Measurements from ENCODE around the gene DNAJC13.
A peak's percentile ranks its signal among the peaks of the same experiment; 100 is the strongest.

DNAJC13 gene

GRCh38 chr3:132405609-132406299, 11.5 kb upstream of the DNAJC13 start:
- DNase-seq: no peak

DNA sequence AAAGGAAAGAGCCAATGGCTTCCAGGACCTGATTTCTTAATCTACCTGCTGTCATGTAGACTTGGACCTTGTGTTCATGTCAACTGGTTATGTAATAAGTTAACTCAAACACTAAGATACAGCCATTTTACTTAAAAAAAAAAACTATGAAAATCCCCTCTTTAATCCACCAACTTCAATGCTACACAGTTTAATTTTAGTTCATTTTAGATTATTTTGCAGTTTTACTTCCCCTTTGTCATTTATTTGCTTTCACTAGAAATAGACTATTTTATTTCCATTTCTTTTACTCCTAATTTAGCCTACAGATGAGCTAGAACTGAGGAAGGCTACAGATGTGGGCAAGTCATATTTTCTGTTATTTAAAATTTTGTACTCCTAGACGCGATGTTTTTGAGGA, 10.7 kb upstream of the DNAJC13 start:
- DNase-seq: no peak

DNA sequence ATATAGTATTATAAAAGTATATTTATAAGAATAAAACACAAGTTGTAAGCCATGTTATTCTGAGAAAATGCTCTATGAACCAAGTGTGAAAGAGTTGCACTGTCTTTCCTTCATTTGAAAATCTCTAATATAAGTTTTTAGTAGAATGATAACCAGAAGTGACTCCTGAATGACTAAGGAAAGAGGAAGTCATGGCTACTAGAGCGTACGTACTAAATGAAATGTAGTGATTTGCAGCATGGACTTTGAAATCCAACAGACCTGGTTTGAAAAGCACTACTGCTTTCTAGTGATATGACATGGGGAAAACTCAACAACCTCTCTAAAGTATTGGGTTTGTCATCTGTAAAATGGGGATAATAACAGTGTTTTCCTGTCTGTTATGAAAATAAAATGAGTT, 10.3 kb upstream of the DNAJC13 start:
- no peak for DNase-seq

DNA sequence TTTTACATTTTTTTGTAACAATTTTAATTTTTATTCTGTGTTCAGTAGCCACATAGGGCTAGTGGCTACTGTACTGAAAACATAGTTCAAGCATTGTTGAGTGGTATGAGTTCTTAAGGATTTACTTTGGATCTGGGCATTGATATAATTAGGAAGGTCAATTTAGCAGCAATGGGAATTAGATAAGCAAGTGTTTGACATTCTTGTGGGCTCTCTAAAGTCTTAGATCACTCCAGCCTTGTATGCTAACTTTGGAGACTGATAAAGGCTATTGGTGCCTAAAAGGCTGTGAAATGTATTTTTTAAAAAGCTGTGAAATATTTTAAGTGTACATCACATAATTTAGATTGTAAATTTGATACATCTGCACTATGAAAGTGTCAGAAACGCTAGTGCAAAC, 2.5 kb upstream of the DNAJC13 start:
- no peak for DNase-seq

DNA sequence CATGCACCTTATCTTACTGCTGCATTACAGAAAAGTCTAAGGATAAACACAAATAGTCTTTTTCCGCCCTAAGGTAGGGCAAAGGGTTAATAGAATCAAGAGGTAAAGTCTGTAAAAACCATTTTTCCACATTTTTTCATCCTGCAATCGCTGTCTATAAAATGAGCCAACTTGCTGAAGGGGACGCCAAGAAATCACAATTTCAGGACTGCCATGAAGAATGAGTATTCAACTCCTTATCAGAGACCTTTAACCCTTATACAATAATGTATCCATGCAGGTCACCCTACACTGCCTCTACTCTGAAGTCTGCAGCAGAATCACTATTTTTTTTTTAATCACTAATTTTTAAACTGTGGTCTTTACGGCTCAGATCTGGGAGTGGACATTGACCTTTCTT, 1.1 kb upstream of the DNAJC13 start:
- no peak for DNase-seq

DNA sequence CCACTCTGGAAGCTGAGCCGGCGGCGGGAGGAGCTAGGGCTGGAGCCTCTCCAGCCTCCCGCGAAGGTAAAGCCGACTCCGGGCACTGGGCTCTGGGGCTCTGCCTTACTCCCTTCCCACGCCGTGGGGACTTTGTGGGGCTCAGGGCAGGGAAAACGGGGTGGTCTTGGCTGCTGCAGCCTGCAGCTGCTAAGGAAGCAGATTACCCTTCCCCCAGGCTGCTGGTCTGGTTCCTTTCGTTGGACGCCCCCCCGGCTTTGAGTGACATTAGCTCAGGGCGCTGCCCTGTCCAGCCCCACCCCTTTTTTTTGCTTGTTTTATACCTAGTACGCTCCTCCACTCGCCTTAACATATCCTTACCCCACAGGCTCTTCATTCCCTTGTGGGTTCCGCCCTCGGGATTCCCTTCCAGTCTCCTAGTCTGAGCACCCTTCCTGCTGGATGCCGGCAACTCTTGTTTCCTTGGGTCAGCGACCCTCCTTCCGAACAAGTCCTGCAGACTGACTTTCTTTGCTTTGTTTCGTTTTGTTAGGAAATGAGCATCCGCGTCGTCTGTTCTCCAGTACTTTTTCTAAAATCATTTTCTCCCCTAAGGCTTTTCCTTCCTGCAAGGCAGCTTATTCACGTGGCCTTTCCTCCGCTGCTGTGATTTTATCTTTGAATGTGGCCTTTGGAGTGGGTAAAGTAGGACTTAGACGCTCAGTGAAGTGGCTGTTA, 551 bp downstream of the DNAJC13 start:
- peak; percentile 62 for DNase-seq

DNA sequence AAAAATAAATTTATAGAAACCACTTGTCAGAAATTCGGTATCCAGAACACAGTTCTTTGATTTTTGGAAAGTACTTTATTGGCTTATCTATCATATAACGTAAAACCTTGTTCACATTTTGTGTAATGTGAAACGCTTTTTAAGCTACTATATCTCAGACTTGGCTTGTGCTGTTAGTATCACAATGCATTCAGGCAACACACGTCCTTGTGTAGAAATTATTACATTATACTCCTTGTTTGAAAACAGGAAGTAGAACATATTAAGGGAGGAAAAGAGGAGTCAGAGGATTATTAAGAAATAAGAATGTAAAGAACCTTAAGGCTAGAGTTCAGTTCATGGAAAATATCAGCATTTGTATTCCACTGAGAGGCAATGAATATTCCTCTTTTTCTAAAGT, 1.6 kb downstream of the DNAJC13 start:
- no peak for DNase-seq

GRCh38 chr3:132421832-132422231, 4.5 kb downstream of the DNAJC13 start:
- DNase-seq: no peak

- no peak for DNase-seq
Observed at GRCh38 chr3:132422531-132422930, 5.2 kb downstream of the DNAJC13 start.

GRCh38 chr3:132432639-132433038, 15.3 kb downstream of the DNAJC13 start:
- peak; percentile 54 for DNase-seq

GRCh38 chr3:132433121-132433520, 15.8 kb downstream of the DNAJC13 start:
- DNase-seq: no peak

DNA sequence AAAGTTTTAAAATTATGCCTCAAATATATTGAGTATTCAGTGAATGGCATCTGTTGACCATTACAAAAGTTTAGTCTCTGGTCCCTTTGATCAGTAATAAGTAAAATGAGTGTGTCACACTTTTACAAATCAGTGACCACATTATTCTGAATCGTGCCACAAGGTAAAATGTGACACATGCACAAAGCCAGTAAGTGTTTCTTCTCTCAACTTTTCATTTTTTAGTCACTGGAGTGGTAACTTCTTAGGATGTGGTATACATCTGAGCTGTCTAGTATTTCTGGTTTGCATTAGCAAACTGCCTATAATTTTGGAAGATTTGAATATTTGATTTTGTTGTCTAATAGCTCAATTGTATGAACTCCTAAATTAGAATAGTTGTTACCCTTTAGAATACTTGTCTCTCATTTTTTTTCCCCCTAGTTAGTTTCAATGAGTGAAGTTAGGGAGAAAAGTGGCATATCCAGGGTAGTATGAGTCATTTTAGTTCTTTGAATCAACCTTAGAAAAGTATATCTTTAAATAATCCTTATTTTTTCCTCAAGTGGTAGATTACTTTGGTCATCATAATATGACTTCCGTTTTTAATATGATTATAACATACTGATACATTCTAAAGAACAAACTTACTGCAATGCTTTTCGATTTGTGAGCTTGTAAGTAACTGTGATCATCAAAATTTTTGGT, 18.1 kb downstream of the DNAJC13 start:
- DNase-seq: no peak

DNA sequence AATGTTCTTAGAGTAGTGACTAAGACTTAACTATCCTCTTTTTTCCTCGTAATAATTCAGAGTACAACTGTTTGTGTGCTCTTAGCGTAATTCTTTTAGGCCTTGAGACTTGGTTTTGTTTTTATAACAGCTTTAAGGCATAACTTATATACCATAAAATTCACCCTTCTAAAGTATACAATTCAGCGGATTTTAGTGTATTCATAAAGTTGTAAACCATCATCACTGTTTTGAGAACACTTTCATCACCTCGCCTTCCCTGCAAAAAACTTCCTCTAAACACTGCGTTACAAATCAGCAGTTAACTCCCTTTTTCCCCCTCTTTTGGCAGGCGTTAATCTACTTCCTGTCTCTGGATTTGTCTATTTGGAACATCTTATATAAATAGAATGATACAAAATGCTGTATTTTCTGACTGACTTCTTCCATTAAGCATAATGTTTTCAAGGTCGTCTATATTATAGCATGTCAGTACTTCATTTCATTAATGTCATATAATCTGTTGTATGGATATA, 18.7 kb downstream of the DNAJC13 start:
- DNase-seq: no peak

- no peak for DNase-seq
Observed at GRCh38 chr3:132443421-132443820, 26.1 kb downstream of the DNAJC13 start.

- no peak for DNase-seq
Observed at GRCh38 chr3:132444383-132444782, 27.1 kb downstream of the DNAJC13 start.

GRCh38 chr3:132445817-132446216, 28.5 kb downstream of the DNAJC13 start:
- no peak for DNase-seq

GRCh38 chr3:132448216-132448961, 31.1 kb downstream of the DNAJC13 start:
- DNase-seq: no peak

DNA sequence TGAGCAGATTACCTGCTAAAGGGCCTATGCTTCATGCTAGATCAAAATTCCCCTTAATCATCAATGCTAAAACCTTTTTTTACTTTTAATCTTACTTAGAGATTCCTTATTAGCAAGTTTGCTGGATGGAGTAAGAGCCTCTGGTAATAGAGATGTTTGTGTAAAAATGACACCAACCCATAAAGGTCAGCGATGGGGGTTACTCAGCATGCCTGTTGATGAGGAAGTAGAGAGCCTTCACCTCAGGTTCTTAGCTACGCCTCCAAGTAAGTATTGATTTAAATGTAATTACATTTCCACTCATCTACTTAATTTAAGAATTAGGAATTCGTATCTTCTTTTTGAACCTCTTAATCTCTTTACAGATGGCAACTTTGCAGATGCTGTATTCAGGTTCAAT, 38.8 kb downstream of the DNAJC13 start:
- DNase-seq: no peak

DNA sequence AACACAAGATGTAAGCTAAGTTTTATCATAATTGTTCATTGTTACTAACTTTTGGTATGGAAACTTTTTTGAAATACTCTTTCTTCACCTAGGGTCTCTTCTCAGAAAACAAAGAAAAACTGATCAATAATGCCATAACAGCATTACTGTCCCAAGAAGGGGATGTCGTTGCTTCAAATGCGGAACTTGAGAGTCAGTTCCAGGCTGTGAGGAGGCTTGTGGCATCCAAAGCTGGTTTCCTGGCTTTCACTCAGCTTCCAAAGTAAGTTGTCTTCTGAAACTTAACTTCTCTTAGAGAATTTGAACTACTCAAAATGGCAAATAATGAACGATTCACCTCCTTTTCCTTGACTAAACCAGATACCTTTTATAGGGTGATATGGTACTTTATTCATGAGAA, 39.3 kb downstream of the DNAJC13 start:
- no peak for DNase-seq

GRCh38 chr3:132457286-132457685, 40.0 kb downstream of the DNAJC13 start:
- DNase-seq: no peak

DNA sequence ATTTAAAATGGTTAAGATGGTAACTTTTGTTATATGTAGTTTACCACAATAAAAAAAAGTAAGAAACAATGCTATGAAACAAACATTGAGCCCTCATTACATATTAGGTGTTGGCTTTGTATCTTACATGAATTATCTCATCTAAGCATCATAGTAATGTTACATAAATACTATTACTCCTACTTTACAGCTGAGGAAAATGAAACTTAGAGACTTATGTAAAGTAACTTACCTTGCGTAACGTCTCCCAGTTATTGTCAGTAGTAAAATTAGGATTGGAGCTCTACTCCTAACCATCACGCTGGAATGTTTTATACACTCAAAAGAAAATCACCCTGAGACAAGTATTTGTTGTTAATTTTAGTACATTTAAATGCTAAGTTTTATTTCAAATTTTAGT, 42.2 kb downstream of the DNAJC13 start:
- DNase-seq: no peak

DNA sequence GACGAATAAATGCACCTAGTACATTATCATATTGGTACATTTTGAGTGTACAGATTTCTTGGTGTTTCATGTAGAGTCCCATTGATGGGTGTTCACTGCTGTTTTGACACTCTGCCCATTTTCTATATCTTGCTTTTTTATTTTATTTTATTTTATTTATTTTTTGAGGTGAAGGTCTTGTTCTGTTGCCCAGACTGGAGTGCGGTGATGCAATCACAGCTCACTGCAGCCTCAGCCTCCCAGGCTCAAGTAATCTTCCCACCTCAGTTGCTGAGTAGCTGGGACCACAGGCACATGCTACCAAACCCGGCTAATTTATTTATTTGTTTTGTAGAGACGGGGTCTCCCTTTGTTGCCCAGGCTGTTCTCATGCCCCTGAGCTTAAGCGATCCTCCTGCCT, 44.2 kb downstream of the DNAJC13 start:
- DNase-seq: no peak

- no peak for DNase-seq
Observed at GRCh38 chr3:132464066-132464465, 46.8 kb downstream of the DNAJC13 start.

Measured in DMS53 (cell line).